GM19397 (cell line): ENCODE measurements around the gene FREM2.

ENCODE experiments used
- ATAC-seq: cut with Tn5 transposase; IDR thresholded peaks from one replicate; pipeline ENCODE4 v1.9.1; 2021; ENCODE audit warnings: mild to moderate bottlenecking, moderate library complexity; ENCODE audit not compliant: unreplicated experiment

The FREM2 gene

GRCh38 chr13:38821770-38822551, 135.1 kb downstream of the FREM2 start:
- ATAC-seq = no peak

GRCh38 chr13:38824342-38824741, 137.5 kb downstream of the FREM2 start:
- peak; percentile 63 for ATAC-seq

GRCh38 chr13:38826182-38826813, 139.4 kb downstream of the FREM2 start:
- no peak for ATAC-seq

- ATAC-seq = no peak
These were observed 143.7 kb downstream of the FREM2 start for GRCh38 chr13:38830442-38831045.

- no peak for ATAC-seq
These were observed 157.7 kb downstream of the FREM2 start for GRCh38 chr13:38844581-38844980.

GRCh38 chr13:38848360-38848759, 161.5 kb downstream of the FREM2 start:
- ATAC-seq = no peak

GRCh38 chr13:38849315-38849714, 162.4 kb downstream of the FREM2 start:
- ATAC-seq = no peak

GRCh38 chr13:38850868-38851626, 164.2 kb downstream of the FREM2 start:
- ATAC-seq = no peak

GRCh38 chr13:38854226-38854625, 167.3 kb downstream of the FREM2 start:
- no peak for ATAC-seq

GRCh38 chr13:38856065-38856464, 169.2 kb downstream of the FREM2 start:
- ATAC-seq = no peak

- no peak for ATAC-seq
These were observed 175.6 kb downstream of the FREM2 start for GRCh38 chr13:38862443-38862842.

- ATAC-seq = no peak
These were observed 176.7 kb downstream of the FREM2 start for GRCh38 chr13:38863536-38863935.

- ATAC-seq = no peak
These were observed 179.8 kb downstream of the FREM2 start for GRCh38 chr13:38866649-38867048.

GRCh38 chr13:38868399-38868798, 181.5 kb downstream of the FREM2 start:
- no peak for ATAC-seq

GRCh38 chr13:38868870-38869269, 182.0 kb downstream of the FREM2 start:
- no peak for ATAC-seq

- ATAC-seq = no peak
These were observed 184.4 kb downstream of the FREM2 start for GRCh38 chr13:38871275-38871674.

GRCh38 chr13:38872693-38873092, 185.8 kb downstream of the FREM2 start:
- ATAC-seq = no peak

- no peak for ATAC-seq
These were observed 188.5 kb downstream of the FREM2 start for GRCh38 chr13:38875186-38875875.

GRCh38 chr13:38879278-38879677, 192.4 kb downstream of the FREM2 start:
- no peak for ATAC-seq

GRCh38 chr13:38879786-38880185, 192.9 kb downstream of the FREM2 start:
- ATAC-seq = no peak

- no peak for ATAC-seq
These were observed 193.5 kb downstream of the FREM2 start for GRCh38 chr13:38880397-38880796.
